HG02642 (cell line): Measurements from ENCODE around the gene TNFAIP2.
"Not testable (repeated sequence)": the region's sequence is repeated elsewhere in the genome, so short reads cannot be mapped to it uniquely, and the experiment has no call there.

Source experiments
- ATAC-seq: cut with Tn5 transposase; IDR thresholded peaks from one replicate; pipeline ENCODE4 v1.9.1; 2021; ENCODE audit warnings: mild to moderate bottlenecking; ENCODE audit not compliant: unreplicated experiment, poor library complexity

The TNFAIP2 gene

DNA sequence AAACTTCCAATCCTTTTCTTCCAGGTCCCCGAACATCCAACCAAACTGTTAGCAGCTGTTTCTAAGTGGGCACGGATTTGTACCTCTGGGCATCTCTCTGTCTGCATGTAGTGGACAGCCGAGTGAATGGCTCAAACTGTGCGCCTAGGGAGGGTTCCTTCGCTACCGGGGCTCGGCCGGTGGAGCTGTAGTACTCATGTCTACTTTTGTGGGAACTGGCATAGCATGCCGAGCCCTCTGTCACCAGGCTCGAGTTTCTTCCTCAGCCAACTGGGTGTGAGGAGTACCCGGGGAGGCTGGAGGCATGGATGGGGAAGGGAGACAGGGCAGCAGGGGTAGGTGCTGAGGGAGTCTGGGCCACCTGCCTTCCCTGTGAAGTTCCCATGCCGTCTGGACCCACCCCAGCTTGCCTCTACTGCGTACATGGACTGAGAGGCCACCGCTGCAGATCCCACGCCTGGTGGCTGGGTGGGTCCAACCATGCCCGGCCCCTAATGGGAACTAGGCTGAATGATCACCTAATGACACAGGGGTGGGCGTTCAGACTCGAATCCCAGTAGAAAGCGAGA lies 23.0 kb downstream of the TNFAIP2 start:
- no peak for ATAC-seq

DNA sequence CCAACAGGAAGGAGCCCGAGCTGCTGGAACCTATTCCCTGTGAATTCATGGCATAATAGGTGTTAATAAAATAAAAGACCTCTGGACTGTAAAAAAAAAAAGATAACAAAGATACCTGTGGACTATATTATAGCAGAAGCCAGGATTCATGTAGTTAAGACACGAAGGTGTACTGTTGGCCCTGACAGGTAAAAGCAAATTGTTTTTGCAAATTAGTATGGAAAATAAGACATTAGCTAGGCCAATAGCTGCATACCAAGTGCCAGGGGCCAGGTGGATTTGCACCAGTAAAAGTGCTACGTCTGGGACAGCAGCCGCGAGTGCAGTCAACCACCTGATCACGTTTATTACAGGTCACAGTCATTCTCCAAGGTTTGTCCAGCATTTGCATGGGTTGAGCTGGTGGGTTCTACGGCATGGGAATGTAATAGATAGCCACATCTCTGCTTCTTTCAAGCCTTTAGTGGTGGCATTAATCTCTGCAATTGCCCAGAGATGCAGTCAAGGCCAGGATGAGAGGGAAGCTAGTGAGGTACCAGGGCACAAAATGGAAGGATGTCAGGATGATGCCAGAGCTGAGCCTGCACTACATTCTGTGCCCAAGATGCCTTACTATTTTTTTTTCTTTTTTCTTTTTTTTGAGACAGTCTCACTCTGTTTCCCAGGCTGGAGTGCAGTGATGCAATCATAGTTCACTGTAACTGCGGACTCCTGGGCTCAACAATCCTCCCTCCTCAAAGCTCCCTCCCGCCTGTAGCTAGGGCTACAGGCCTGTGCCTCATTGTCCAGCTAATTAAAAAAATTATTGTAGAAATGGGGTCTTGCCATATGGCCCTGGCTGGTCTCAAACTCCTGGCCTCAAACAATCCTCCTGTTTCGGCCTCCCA lies 26.3 kb downstream of the TNFAIP2 start:
- ATAC-seq = no peak

DNA sequence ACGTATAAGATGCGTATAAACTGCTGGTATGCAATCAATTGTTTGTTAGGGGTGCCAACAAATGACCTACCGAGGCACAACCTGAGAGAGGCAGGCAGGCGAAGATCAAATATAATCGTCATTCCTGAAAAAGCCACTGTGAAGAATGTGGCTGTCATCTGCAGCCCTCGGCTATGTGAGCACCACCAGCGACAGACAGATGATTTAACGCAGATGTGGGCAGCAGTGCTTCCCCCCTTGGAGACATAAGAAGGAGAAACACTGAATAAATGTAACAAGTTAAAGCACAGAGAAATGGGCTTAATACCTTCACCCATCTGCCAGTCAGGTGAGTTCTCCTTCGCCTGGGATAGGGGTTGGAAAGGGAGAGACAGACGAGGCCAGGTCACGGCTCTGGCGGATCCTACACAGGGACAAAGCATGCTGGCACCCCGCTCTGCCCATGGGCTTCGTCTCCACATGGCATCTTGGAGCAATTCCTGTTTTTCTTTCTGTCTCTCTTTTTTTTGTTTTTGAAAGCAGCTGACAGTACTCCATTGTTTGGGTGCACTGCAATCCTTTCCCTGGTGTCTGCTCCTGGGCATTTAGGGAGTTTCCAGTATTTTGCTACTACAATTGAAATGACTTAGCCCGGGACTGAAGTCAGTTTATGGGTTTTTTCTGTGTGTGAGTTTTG lies 28.1 kb downstream of the TNFAIP2 start:
- no peak for ATAC-seq

DNA sequence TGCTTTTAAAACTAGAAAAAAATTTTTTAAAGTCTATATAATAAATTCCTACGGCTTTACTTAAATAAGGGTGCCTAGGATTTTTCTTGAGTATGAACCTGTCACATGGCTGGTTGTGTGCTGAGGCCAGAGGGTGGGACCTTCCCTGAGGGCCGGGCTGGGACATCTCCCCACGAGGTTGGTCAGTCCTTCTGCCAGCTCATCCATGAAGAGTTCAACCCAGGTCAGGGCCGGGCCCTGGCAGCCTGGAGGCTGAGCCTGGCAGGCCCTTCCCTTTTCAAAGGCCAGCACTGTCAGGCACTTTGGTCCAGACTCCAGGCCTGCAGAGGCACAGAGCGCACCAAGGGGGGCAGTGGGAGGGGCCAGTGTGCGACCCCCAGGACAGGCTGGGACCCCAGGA lies 31.7 kb downstream of the TNFAIP2 start:
- ATAC-seq = no peak

DNA sequence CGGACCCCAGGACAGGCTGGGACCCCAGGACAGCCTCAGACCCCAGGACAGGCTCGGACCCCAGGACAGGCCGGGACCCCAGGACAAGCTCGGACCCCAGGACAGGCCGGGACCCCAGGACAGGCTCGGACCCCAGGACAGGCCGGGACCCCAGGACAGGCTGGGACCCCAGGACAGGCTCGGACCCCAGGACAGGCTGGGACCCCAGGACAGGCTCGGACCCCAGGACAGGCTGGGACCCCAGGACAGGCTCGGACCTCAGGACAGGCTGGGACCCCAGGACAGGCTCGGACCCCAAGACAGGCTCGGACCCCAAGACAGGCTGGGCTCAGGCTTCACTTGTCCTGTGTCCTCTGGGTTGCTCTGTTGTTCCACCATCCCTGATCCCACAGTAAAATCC lies 32.2 kb downstream of the TNFAIP2 start:
- not testable (repeated sequence) for ATAC-seq

DNA sequence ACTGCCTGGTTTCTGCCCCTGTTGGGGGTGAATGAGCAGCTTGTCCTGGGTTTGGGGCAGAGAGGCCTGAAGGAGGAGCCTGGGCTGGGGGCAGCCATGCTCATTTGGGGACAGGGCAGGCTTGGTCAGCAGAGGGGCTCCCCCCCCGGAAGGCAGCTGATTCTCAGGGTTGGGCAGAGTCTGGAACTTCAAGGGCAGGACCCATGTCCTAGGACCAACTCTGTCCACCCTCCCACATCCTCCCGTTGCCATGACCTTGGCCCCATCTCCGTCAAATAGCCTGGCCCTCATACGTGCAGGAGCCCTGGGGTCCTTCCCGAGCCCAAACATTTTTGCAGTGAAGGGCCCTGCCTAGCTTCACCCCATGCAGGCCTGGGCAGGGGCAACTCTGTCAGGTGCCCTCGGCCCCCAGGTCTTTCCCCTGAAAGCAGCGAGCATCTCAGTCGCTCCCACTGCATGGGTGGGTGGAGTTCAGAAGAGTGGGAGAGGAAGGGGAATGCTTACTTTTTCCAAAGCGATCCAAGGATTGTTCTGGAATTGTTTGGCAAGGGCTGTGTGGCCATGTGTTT lies 32.6 kb downstream of the TNFAIP2 start:
- ATAC-seq = no peak

DNA sequence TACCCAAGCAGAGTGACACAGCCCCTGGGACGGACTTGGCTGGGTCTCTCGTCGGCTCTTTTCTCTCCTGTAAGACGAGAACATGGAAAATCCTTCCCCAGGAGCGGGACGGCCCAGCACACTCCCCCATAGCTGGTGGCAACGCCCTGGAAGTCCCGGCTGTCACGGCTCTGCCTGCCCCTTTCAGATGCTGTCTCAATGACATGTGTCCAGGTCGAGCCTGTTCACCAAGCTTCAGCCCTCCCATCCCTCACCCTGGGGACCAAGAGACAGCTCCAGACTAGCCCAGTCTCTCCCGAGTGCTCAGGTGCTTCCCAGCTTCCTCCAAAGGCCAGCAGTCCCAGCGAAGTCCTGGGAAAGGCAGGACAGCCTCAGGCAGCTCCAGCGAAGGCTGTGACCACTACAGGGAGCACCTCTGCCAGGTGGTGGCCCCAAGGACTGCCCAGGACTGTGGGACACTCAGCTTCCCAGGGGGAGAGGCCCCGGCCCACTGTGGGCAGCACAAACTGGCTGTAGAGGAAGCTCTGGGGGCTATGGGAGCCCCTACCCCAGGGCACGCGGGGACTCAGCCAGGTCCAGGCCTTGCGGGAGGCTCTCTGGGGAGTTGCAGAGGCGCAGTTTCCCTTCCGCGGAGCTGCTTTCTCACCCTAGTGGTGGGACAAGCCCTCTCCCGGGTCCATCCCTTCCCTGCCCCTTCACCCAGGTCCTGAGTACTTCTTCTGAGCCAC lies 33.6 kb downstream of the TNFAIP2 start:
- ATAC-seq = no peak

DNA sequence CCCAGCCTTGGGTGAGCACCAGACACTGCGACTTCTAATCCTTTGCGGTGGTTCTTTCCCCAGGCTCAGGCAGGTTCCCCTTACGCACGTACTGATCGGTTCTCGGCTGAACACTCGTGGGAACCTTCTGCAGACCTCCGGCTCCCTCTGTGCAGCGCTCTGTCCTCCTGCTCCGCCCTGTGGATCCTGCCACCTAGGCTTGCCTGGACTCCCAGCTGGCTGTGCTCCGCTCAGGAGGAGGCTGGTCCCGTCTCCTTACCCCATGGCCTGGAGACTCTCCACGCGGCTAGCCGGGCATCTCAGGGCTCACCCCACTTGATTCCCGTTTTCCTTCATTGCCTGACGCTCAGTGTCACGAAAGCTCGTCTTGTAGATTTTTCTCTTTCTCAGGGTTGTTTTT lies 34.7 kb downstream of the TNFAIP2 start:
- no peak for ATAC-seq

DNA sequence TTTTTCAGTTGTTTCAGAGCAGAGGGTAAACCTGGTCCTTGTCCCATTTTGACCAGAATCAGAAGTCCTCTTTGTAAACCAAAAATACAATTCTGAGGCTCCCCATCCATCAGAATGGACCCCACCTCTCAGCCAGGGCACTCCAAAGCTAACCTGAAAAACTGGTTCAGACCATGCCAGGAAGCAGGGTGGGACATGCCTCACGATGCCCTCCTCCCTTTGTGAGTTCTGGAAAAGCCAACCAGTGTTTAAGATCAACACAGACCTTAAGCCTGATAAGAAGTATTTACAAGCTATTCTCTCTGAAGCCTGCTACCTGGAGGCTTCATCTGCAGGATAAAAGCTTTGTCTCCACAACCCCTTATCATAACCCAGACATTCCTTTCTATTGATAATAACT lies 35.4 kb downstream of the TNFAIP2 start:
- ATAC-seq = no peak

DNA sequence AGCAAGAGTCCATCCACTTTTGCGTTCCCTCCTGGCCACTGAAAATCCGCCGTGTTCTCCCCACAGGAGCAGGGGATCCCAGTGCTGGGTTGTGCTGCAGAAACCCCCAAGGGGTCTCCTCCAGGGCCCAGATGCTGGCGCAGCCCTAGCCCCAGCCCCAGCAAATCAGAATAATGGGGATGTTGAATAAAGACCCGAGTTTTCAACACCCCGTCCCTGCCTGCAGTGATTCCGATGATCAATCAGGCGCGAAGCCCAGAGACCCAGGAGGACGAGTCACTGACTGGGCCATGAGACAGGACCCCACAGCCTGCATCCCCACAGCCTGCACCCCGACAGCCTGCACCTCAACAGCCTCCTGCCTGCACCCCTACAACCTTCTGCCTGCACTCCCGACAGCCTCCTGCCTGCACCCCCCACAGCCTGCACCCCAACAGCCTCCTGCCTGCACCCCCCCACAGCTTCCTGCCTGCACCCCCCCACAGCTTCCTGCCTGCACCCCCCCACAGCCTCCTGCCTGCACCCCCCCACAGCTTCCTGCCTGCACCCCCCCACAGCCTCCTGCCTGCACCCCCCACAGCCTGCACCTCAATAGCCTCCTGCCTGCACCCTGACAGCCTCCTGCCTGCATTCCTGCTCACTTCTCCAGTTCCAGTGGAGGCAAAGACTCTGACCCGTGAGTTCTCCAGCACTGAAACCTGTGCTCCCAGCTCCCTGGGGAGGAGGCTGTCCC lies 37.2 kb downstream of the TNFAIP2 start:
- ATAC-seq = no peak

DNA sequence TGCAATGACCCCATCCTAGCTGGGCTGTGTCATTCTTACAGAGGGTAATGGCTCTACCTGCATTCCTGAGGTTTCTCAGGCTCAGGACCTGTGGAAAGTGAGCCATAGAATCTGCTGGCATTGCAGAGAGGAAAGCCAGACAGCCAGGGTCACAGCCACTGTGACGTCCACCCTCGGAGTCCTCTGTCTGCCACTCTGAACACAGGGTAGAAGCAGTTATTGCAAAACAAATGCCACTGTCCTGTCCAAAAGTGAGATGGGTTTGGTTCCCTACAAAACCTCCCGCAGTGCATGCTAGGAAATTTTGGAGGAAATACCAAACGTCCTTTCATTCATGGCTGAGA lies 37.8 kb downstream of the TNFAIP2 start:
- no peak for ATAC-seq

DNA sequence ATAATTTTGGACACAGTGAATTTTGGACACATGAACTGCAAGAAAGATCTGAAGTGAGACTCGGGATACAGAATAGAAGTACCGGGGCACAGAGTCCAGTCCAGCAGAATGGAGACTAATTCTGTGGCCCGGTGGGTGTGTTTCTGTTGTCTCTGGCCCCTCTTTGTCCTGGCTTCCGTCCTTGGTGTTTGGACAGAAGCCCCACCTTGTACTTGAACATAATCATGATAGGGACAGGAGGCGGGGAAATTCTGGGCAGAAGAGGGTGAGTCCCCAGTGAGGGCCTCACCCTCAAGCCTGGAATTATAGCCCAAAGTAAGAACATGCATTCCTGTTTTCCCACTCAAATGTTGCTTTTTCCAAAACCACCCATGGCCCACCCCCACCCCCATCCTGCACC lies 39.9 kb downstream of the TNFAIP2 start:
- no peak for ATAC-seq

DNA sequence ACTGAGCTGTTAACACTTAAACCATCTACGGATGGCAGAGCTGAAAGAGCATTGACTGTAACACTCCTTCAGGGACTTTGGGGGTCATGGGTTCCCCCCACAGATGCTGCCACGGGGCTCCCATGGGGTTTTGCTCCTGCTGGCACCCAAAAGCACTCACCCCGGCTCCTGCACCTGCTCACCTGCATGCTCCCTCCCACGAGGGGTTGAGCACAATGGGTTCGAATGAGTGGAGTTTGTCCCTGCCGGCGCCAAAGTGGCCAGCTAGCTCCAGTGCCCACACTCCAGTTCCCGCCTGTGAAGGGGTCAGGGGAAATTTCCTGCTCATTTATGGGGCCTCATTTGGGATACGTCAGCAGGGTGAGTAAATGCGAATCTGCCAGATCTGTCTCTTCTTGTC lies 40.7 kb downstream of the TNFAIP2 start:
- ATAC-seq = no peak

DNA sequence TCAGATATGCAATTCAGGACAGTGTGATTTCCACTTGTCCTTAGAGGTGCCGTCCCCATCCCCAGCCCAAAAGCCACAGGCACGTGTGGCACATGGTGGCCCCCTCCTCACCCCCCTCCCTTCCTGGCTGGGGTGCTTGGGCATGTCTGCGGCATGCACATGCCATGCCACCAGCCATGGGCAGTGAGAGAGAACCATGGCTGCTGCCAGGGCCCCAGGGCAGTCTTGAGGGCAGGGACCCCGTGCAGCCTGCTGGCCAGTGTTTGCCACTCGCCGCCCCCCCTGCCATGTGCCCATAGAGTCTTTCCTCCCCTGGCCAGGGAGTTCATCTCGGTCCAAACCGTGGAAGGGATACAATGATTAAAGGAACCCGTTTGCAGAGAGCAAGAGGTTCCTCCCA lies 41.5 kb downstream of the TNFAIP2 start:
- ATAC-seq = no peak

DNA sequence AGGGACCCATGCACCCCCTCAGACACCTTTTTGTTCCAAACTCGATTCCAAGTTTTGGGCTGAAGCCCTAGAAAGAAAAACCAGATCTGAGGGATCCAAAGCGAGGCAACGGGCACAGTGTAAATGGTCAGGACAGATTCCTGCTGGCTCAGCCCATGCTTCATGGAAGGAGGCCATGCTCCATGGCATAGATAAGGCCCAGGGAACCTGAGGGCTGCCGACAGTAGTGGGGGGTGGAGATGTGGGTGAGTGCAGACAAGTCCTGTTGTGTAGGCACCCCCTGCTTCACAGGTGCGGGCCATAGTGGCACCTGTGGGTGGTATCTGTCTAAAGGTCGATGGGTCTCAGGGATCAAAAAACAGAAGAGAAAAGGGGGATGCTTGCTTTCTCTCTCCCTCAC lies 42.1 kb downstream of the TNFAIP2 start:
- no peak for ATAC-seq

DNA sequence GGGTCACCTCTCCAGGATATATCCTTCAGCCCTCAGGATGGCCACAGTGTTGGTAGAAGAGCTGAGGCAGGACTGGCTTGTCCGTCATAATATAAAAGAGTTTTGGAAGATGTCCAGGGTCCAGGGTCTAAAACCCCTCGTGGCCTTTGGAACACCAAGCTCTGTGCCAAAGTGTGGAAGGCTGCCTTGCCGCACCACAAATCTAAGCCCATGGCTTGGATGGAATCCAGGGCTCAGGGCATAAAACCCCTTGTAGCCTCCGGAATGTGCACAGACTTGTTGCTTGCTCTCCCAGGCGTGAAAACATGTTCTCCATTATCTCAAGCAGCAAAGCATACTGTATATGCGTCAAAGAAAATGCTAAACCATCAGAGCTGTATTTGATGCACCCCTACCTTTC lies 46.7 kb downstream of the TNFAIP2 start:
- ATAC-seq = no peak

DNA sequence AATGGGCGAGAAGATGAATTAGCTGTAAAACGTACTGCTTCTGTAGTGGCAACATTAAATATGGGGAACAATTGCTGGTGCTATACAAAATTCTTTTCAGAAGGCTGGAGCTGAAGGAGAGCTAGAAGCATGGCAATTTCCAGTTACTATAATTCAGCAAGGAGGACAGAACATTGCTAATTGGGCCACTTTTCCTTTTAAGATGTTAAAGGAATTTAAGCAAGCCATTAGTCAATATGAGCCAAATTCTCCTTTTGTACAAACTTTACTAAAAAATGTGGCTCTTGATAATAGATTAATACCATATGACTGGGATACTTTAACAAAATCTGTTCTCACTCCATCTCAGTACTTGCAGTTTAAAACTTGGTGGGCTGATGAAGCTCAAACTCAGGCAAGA lies 47.9 kb downstream of the TNFAIP2 start:
- not testable (repeated sequence) for ATAC-seq

DNA sequence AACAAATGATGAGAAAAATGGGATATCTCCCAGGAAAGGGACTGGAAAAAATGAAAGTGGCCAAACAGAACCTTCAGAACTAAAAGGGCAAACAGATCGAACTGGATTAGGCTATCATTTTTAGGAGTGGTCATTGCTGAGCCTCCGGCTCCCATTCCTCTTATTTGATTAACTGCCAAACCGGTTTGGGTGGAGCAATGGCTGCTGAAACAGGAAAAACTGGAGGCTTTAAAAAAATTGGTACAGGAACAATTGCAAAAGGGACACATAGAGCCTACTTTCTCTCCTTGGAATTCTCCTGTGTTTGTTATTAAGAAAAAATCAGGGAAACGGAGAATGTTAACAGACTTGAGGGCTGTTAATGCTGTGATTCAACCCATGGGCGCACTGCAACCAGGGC lies 49.7 kb downstream of the TNFAIP2 start:
- no peak for ATAC-seq

DNA sequence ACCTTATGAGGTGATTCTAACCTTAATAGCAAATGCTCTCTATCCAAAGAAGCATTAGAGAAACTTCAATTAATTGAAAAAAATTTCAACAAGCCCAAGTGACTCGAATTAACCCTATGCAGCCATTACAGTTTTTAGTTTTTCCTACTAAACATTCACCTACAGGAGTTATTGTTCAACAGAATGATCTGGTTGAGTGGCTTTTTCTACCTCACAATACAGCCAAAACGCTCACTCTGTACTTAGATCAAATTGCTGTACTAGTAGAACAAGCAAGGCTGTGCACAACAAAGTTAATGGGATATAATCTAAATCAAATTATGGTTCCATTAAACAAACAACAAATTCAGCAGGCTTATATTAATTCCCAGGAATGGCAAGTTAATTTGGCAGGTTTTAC lies 50.6 kb downstream of the TNFAIP2 start:
- not testable (repeated sequence) for ATAC-seq

DNA sequence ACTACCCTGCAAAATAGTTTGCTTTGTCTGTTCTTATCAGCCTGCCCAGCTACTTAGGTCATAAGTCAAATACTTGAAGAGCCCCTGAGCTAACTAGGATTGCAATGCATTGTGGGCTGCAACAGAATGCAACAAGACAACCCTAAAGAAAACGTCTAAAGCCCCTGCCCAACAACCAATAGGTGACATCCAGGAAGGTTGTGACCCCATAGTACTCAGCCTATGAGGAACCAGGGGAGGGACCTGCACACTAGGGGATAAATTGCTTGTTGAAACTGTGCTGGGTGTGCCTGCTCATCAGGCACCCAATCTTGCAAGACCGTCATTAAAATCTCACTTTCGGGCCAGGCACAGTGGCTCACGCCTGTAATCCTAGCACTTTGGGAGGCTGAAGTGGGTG lies 52.9 kb downstream of the TNFAIP2 start:
- ATAC-seq = not testable (repeated sequence)
